IMR-90 (cell line): ENCODE measurements around the gene PTGES3. TPM values are rescaled to one million over a fixed set of nuclear protein-coding genes. Genes with fewer than 3 reads are reported as not detected.

Experiments
- microRNA-seq, 2 experiments: library from miRNA; stranded (forward) in 1 of 2; unstranded in 1 of 2; fragments of 10-50 nt in 1 of 2; fragments of <30 nt in 1 of 2; gene quantifications in 1 of 2; microRNA quantifications in 1 of 2; one replicate each; pipeline versions ENCODE3 to v1.1.0; 2013 to 2020; ENCODE audit not compliant: insufficient read depth in 1 of 2, insufficient read length in 1 of 2, unreplicated experiment in 1 of 2
- polyA plus RNA-seq, 3 experiments: library from polyadenylated mRNA; depleted of rRNA; stranded (reverse); fragments of >200 nt; gene quantifications; 2 replicates each; pipeline ENCODE4 v1.2.3, GENCODE V29; 2012; ENCODE audit warnings: low replicate concordance in 1 of 3
- small RNA-seq, 5 experiments: library from RNA; depleted of rRNA; stranded (forward); fragments of <200 nt; gene quantifications; one replicate each; pipeline ENCODE3, GENCODE V24; 2012
- total RNA-seq: library from RNA; depleted of rRNA; stranded (reverse); fragments of >200 nt; gene quantifications from 2 replicates; pipeline ENCODE4 v1.2.3, GENCODE V29; 2012; rRNA removed

Gene PTGES3
- total and polyA plus RNA-seq, 2 of the 4 experiments (the other 2 are of a cell fraction), result 42.7 to 73.2 TPM

Small RNAs within 50 kb of the gene (microRNA-seq; reads per million reads assigned to microRNA genes)
- gene RN7SL809P (ENCODE audit: insufficient read depth, insufficient read length) (not detected), gene SNORD59A (ENCODE audit: insufficient read depth, insufficient read length) (97.1 reads per million, percentile 81 among the genes with 10 or more reads in this experiment)

Small RNAs within 50 kb of the gene (small RNA-seq; reads per million reads assigned to genes)
- gene RN7SL809P (0 to 0.76 (median 0) reads per million in 5 experiments), gene SNORD59A (81.5 to 2,933 (median 385) reads per million in 5 experiments)

Other genes with a start within 250 kb of the PTGES3 start
- 9.4 and 10.4 TPM in 2 replicates for gene TIMELESS, start 238.9 kb downstream of the PTGES3 start, total RNA-seq
- 6.0 and 7.3 TPM in 2 replicates for gene TIMELESS, start 238.9 kb downstream of the PTGES3 start, polyA plus RNA-seq (2012; rRNA removed)
- gene MIP, start 233.6 kb downstream of the PTGES3 start, total RNA-seq, result not detected in 2 replicates
- not detected in 2 replicates for gene MIP, start 233.6 kb downstream of the PTGES3 start, polyA plus RNA-seq (2012; rRNA removed)
- gene SPRYD4, start 219.7 kb downstream of the PTGES3 start, total RNA-seq, result 1.4 and 1.8 TPM in 2 replicates
- gene SPRYD4, start 219.7 kb downstream of the PTGES3 start, polyA plus RNA-seq (2012; rRNA removed), result 1.7 TPM in 2 replicates
- gene GLS2, start 200.1 kb downstream of the PTGES3 start, total RNA-seq, result under 0.01 and 0.36 TPM in 2 replicates
- 0.21 and 0.40 TPM in 2 replicates for gene GLS2, start 200.1 kb downstream of the PTGES3 start, polyA plus RNA-seq (2012; rRNA removed)
- gene RBMS2, start 166.5 kb downstream of the PTGES3 start, total RNA-seq, result 28.3 and 38.0 TPM in 2 replicates
- gene RBMS2, start 166.5 kb downstream of the PTGES3 start, polyA plus RNA-seq (2012; rRNA removed), result 41.9 and 43.6 TPM in 2 replicates
- gene BAZ2A, start 58.0 kb downstream of the PTGES3 start, total RNA-seq, result 15.4 and 15.6 TPM in 2 replicates
- 42.8 and 48.6 TPM in 2 replicates for gene BAZ2A, start 58.0 kb downstream of the PTGES3 start, polyA plus RNA-seq (2012; rRNA removed)
- gene ATP5F1B, start 42.3 kb downstream of the PTGES3 start, total RNA-seq, result 795 and 812 TPM in 2 replicates
- gene ATP5F1B, start 42.3 kb downstream of the PTGES3 start, polyA plus RNA-seq (2012; rRNA removed), result 853 and 915 TPM in 2 replicates
- gene NACA, start 37.0 kb upstream of the PTGES3 start, total RNA-seq, result 1,223 and 1,512 TPM in 2 replicates
- gene NACA, start 37.0 kb upstream of the PTGES3 start, polyA plus RNA-seq (2012; rRNA removed), result 587 and 662 TPM in 2 replicates
- gene PRIM1, start 64.0 kb upstream of the PTGES3 start, total RNA-seq, result 12.0 and 15.3 TPM in 2 replicates
- gene PRIM1, start 64.0 kb upstream of the PTGES3 start, polyA plus RNA-seq (2012; rRNA removed), result 6.7 and 8.6 TPM in 2 replicates
- 1.3 and 1.4 TPM in 2 replicates for gene HSD17B6, start 75.0 kb upstream of the PTGES3 start, total RNA-seq
- gene HSD17B6, start 75.0 kb upstream of the PTGES3 start, polyA plus RNA-seq (2012; rRNA removed), result 1.2 and 1.4 TPM in 2 replicates
- not detected in 2 replicates for gene SDR9C7, start 246.1 kb upstream of the PTGES3 start, total RNA-seq
- gene SDR9C7, start 246.1 kb upstream of the PTGES3 start, polyA plus RNA-seq (2012; rRNA removed), result not detected in 2 replicates